ENCODE data around the gene MSH2.
"Not testable (repeated sequence)": the region's sequence is repeated elsewhere in the genome, so short reads cannot be mapped to it uniquely, and the experiment has no call there.

MSH2 gene

GRCh38 chr2:47360927-47361326 lies 42.0 kb upstream of the MSH2 start:
- H3K4me3 ChIP-seq (ENCODE audit: low read depth, low read length): no peak overlapping the region
- TF ChIP-seq CTCF (IDR thresholded peaks at IDR 0.05; ENCODE audit: low read depth, low read length, missing control alignments): no peak
- no peak for DNase-seq (ENCODE audit: low read depth)

- not testable (repeated sequence) for H3K4me3 ChIP-seq (ENCODE audit: low read depth, low read length); DNase-seq (ENCODE audit: low read depth)
Measured at GRCh38 chr2:47361505-47362229, 41.3 kb upstream of the MSH2 start.

GRCh38 chr2:47373747-47374146 lies 29.2 kb upstream of the MSH2 start:
- DNase-seq (ENCODE audit: low read depth): no peak
- no peak for TF ChIP-seq CTCF (IDR thresholded peaks at IDR 0.05; ENCODE audit: low read depth, low read length, missing control alignments)
- H3K4me3 ChIP-seq (ENCODE audit: low read depth, low read length): no peak overlapping the region

GRCh38 chr2:47375307-47375706 lies 27.6 kb upstream of the MSH2 start:
- TF ChIP-seq CTCF (IDR thresholded peaks at IDR 0.05; ENCODE audit: low read depth, low read length, missing control alignments): no peak
- H3K4me3 ChIP-seq (ENCODE audit: low read depth, low read length): no peak overlapping the region
- no peak for DNase-seq (ENCODE audit: low read depth)

GRCh38 chr2:47379384-47379783 lies 23.6 kb upstream of the MSH2 start:
- TF ChIP-seq CTCF (IDR thresholded peaks at IDR 0.05; ENCODE audit: low read depth, low read length, missing control alignments): no peak
- no peak overlapping the region for H3K4me3 ChIP-seq (ENCODE audit: low read depth, low read length)
- no peak for DNase-seq (ENCODE audit: low read depth)

- TF ChIP-seq CTCF (IDR thresholded peaks at IDR 0.05; ENCODE audit: low read depth, low read length, missing control alignments): no peak
- no peak for DNase-seq (ENCODE audit: low read depth)
- no peak overlapping the region for H3K4me3 ChIP-seq (ENCODE audit: low read depth, low read length)
Measured at GRCh38 chr2:47381408-47381807, 21.5 kb upstream of the MSH2 start.

- TF ChIP-seq CTCF (IDR thresholded peaks at IDR 0.05; ENCODE audit: low read depth, low read length, missing control alignments): no peak
- H3K4me3 ChIP-seq (ENCODE audit: low read depth, low read length): no peak overlapping the region
- DNase-seq (ENCODE audit: low read depth): no peak
Measured at GRCh38 chr2:47386551-47386950, 16.4 kb upstream of the MSH2 start.

Measured in GM12864 (cell line).